Head of caudate nucleus (tissue), 42 donors: Measurements from ENCODE around the gene ASIC2.

Source experiments
- DNase-seq, 42 donors: peaks; one replicate each; pipeline versions ENCODE4 v3.0.0 to v3.0.0-alpha.2; 2020 to 2021; ENCODE audit warnings: mixed read lengths in 7 of 42
- intact Hi-C: fragments of 100-400 bp; cut with DNase I; formaldehyde crosslinking; loops from one replicate; pipeline ENCODE4 v1.15.0; 2022

Gene ASIC2

DNA sequence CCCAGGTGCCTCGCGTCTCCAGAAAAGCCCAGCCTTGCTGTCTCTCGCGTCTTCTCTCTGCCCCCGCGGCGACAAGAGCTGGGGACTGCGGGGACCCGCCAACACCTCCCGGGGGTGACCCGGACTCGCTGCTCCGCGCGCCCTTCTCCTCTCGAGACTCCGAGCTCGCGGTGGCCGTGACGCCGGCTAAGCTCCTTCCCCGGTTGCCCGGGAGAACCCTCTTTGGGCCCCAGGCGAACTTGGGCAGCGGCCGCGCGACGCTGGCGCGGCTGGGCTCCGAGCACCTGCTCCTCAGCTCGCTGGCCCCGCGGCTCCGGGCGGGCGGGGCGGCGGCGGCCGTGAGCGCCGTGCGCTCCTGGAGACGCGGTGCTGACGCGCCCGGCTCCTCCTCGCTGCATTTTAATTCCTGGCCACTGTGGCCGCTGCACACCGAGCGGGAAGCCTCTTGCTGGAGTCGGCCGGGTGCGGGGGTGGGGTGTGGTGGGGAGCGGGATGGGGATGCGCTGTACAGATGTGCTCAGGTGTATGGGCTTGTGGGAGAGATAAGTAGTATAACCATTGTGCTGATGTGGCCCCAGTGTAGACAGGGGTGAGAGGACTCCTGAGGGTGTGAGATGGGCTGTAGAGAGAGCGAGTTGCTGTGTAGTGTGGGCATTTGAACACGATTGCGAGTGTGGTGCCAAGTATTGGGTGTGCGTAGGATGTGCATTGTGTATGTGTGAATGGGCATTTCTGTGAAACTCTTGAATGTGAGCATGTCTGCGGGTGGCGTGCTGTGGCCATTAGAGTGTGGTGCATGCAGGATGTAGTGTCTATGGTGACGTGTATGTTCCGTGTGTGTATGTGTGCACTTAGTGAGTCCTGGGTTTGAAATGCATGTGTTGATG is at the start of gene ASIC2:
Gene ASIC2 (minus strand): TSS at position 315 of the 887 bp plus-strand sequence.
- DNase-seq = peak in 31 of 42 donors; percentile 8 to 66 (median 39)
- intact Hi-C loops = no loop called here

DNA sequence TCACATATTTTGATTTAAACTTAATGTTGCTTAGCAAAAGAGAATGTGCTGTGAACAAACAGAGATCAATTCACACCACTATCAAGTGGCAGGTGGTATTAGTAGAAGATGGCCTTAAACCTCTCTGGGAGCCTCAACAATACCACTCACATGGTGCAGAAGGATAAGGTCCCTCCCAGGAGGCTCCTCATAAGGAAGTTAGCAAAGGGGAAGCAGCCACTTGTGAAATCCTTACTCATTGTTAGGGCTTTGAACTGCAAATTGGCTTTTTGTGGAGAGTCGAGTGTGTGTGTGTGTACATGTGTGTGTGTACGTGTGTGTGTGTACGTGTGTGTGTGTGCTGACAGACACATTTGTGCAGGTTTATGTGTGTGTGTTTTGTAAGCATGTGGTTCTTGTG is 48.9 kb upstream of the ASIC2 start:
- intact Hi-C loops = no loop called here

DNA sequence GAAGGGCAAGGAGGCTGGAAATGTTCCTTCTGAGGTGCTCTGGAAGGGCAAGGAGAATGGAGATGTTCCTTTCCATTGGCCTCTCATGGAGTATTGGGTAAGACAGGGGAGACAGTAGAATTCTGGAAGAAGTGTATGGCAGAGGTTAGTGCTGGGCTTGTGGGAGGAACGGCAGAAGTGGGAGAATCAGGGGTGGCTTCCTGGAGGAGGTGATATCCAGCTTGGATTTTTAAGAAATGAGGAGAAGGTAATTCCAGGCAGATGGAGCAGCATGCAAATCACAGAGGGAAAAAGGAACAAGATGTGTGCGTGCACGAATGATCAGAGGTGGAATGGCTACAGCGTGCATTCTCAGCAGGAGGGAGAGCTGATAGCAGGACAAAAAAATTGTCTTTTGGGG is 45.1 kb upstream of the ASIC2 start:
- intact Hi-C loops = no loop called here
- DNase-seq = no peak

More for the DNA sequence above, 48.9 kb upstream of the ASIC2 start:
- DNase-seq = no peak

- intact Hi-C loops = no loop called here
Observed at GRCh38 chr17:33335491-33336173, 42.5 kb upstream of the ASIC2 start.

GRCh38 chr17:33334703-33335102 is 41.6 kb upstream of the ASIC2 start:
- intact Hi-C loops = no loop called here

More at GRCh38 chr17:33335491-33336173, 42.5 kb upstream of the ASIC2 start:
- no peak for DNase-seq

DNA sequence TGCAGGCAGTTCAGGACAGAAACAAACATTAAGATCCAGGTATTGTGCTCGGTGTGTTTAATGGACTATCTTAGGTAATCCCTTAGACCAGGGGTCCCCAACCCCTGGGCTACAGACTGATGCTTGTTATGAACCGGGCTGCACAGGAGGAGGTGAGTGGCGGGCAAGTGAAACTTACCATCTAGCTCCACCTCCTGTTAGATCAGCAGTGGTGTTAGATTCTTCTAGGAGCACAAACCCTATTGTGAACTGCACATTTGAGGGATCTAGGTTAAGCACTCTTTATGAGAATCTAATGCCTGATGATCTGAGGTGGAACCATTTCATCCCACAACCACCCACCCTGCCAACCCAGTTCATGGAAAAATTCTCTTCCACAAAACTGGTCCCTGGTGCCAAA is 37.8 kb upstream of the ASIC2 start:
- no peak for DNase-seq
- intact Hi-C loops = no loop called here

More at GRCh38 chr17:33334703-33335102, 41.6 kb upstream of the ASIC2 start:
- no peak for DNase-seq

DNA sequence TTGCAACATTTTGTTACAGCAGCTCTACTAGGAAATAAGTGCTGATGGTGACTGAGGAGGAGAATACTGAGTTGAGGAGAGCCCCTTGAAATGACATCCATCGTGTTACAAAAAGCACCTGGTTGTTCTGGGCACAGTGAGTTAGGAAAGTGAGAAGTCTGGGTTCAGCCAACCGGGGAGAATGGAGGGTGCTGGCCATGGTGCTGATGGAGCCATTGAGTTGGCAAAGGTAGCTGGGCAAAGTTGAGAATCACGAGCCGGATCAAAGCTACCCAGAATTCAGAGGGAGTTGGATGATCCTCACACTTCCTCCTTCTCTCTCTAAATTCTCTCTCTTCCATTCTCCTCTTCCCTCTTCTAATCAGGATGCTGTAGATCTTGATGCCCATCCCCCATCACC is 35.0 kb upstream of the ASIC2 start:
- intact Hi-C loops = no loop called here

GRCh38 chr17:33324736-33325135 is 31.6 kb upstream of the ASIC2 start:
- DNase-seq = peak in 3 of 42 donors; percentile 2 to 22 (median 12)
- intact Hi-C loops = no loop called here

More for the DNA sequence above, 35.0 kb upstream of the ASIC2 start:
- DNase-seq = no peak

GRCh38 chr17:33322063-33322462 is 29.0 kb upstream of the ASIC2 start:
- intact Hi-C loops = no loop called here
- DNase-seq = peak in 19 of 42 donors; percentile 3 to 62 (median 26)

- peak in 26 of 42 donors; percentile 3 to 64 (median 21) for DNase-seq
- intact Hi-C loops = no loop called here
Observed at GRCh38 chr17:33318241-33318640, 25.1 kb upstream of the ASIC2 start.

GRCh38 chr17:33316746-33317145 is 23.7 kb upstream of the ASIC2 start:
- intact Hi-C loops = no loop called here
- no peak for DNase-seq

DNA sequence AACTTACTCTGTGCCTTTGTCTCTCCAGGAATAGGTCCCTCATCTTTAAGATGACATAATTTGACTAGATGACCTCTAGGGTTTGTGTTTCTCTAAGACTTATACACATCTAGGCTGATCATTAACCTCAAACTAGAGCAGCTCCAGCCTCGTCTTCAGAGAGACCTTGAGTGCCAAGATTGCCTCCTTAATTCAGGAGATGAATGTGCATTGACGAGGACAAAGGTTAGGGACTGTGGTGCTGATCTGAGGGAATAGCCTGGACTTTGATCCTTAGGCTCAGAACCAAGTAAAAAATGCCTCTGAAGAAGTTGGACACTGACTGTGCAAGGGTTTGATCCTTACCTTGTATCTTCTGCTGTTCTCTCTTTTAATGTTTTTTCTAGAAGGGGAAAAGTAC is 17.2 kb upstream of the ASIC2 start:
- no peak for DNase-seq
- intact Hi-C loops = no loop called here

DNA sequence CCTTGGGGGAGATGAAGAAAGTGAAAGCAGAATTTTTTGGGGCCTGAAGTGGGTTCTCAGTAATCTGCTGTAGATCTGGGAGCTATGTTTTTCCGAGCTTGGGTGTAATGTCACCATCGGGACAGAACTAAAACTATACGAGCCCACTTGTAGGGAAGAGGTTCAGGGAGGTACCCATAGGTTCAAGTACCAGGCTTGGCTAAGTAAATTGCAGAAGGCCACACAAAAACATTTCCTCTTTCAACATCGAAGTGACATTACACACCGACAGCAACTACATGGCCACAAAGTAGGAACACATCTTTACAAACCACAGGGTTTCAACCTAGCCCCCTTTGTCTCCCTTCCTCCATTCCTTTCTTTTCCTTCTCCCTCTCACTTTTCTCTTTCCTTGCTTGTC is 10.2 kb upstream of the ASIC2 start:
- intact Hi-C loops = no loop called here
- DNase-seq = no peak

- no peak for DNase-seq
- intact Hi-C loops = no loop called here
Observed at GRCh38 chr17:33302394-33302793, 9.3 kb upstream of the ASIC2 start.

GRCh38 chr17:33300241-33300640 is 7.1 kb upstream of the ASIC2 start:
- intact Hi-C loops = no loop called here
- no peak for DNase-seq

- DNase-seq = no peak
- intact Hi-C loops = no loop called here
Observed at GRCh38 chr17:33299115-33299514, 6.0 kb upstream of the ASIC2 start.

DNA sequence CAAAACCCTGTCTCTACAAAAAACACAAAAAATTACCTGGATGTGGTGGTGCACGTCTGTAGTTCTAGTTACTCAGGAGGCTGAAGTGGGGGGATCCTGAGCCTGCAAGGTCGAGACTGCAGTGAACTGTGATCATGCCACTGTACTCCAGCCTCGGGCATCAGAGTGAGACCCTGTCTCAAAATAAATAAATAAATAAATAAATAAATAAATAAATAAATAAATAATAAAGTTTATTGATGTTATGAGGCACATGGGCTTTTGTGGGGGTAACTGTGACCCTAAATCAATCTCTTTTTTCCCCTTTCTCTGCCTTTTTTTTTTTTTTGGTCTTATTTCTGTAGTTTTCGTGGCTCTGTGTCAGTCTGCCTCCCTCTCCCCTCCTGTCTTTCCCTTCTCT is 4.5 kb upstream of the ASIC2 start:
- intact Hi-C loops = no loop called here
- DNase-seq = no peak

DNA sequence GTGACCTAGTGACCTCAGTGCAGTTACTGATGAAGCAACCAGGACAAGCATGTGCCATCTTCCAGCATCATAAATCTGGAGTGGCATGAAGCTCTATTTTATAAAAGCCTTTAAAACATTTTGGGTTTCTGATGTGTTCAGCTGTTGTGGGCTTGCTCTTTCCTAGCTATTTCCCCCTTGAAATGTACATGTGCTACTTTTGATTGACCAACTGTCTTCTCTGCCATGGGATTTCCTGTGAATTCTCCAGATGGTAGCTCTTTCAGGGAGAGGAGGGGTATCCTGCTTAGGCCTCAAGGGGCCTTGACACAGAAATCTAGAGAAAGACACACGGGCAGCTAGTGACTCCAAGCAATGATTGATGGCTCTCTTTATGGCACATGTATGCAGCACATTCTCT is 1.9 kb upstream of the ASIC2 start:
- DNase-seq = no peak
- intact Hi-C loops = no loop called here

- DNase-seq = peak in 28 of 42 donors; percentile 7 to 59 (median 32)
- intact Hi-C loops = no loop called here
Observed at GRCh38 chr17:33292201-33292980, 704 bp downstream of the ASIC2 start.
